Measurements from ENCODE around the gene FAR2.
"Not testable (repeated sequence)": the region's sequence is repeated elsewhere in the genome, so short reads cannot be mapped to it uniquely, and the experiment has no call there.

The FAR2 gene

GRCh38 chr12:29160230-29160629, 11.2 kb downstream of the FAR2 start:
- no peaks in the 10 kb centered on the region for H3K9me3 ChIP-seq (ENCODE audit: low read length)
- H3K36me3 ChIP-seq (ENCODE audit: insufficient read depth, low read length) = no peaks in the 10 kb centered on the region
- no peaks in the 10 kb centered on the region for H3K4me1 ChIP-seq (ENCODE audit: insufficient read depth, low read length)
- H2AFZ ChIP-seq (ENCODE audit: low read depth, low read length) = no peak overlapping the region
- no peak overlapping the region for H3K4me3 ChIP-seq (ENCODE audit: low read length)
- H3K27me3 ChIP-seq (ENCODE audit: insufficient read depth, low read length) = no peaks in the 10 kb centered on the region

GRCh38 chr12:29163146-29163545, 14.1 kb downstream of the FAR2 start:
- no peak overlapping the region for H3K4me3 ChIP-seq (ENCODE audit: low read length)
- no peak overlapping the region for H2AFZ ChIP-seq (ENCODE audit: low read depth, low read length)
- no peaks in the 10 kb centered on the region for H3K36me3 ChIP-seq (ENCODE audit: insufficient read depth, low read length)
- H3K9me3 ChIP-seq (ENCODE audit: low read length) = no peaks in the 10 kb centered on the region
- no peaks in the 10 kb centered on the region for H3K4me1 ChIP-seq (ENCODE audit: insufficient read depth, low read length)
- no peaks in the 10 kb centered on the region for H3K27me3 ChIP-seq (ENCODE audit: insufficient read depth, low read length)

GRCh38 chr12:29164477-29165393, 15.7 kb downstream of the FAR2 start:
- no peaks in the 10 kb centered on the region for H3K4me1 ChIP-seq (ENCODE audit: insufficient read depth, low read length)

GRCh38 chr12:29167445-29167844, 18.4 kb downstream of the FAR2 start:
- no peak overlapping the region for H3K4me3 ChIP-seq (ENCODE audit: low read length)
- peaks cover 3% of the 10 kb centered on the region for H3K9me3 ChIP-seq (ENCODE audit: low read length)
- no peaks in the 10 kb centered on the region for H3K4me1 ChIP-seq (ENCODE audit: insufficient read depth, low read length)
- H2AFZ ChIP-seq (ENCODE audit: low read depth, low read length) = no peak overlapping the region
- no peaks in the 10 kb centered on the region for H3K36me3 ChIP-seq (ENCODE audit: insufficient read depth, low read length)
- H3K27me3 ChIP-seq (ENCODE audit: insufficient read depth, low read length) = no peaks in the 10 kb centered on the region

More at GRCh38 chr12:29164477-29165393, 15.7 kb downstream of the FAR2 start:
- Histone ChIP-seq H3K4me3 (ENCODE audit: low read length) (no peak overlapping the region), H2AFZ (ENCODE audit: low read depth, low read length) (no peak overlapping the region), H3K9me3 (ENCODE audit: low read length) (no peaks in the 10 kb centered on the region), H3K36me3 (ENCODE audit: insufficient read depth, low read length) (no peaks in the 10 kb centered on the region), H3K27me3 (ENCODE audit: insufficient read depth, low read length) (no peaks in the 10 kb centered on the region)

- Histone ChIP-seq H3K4me3 (ENCODE audit: low read length) (no peak overlapping the region), H3K4me1 (ENCODE audit: insufficient read depth, low read length) (no peaks in the 10 kb centered on the region), H3K36me3 (ENCODE audit: insufficient read depth, low read length) (no peaks in the 10 kb centered on the region), H3K27me3 (ENCODE audit: insufficient read depth, low read length) (no peaks in the 10 kb centered on the region), H2AFZ (ENCODE audit: low read depth, low read length) (no peak overlapping the region), H3K9me3 (ENCODE audit: low read length) (peaks cover 3% of the 10 kb centered on the region)
These were observed 18.9 kb downstream of the FAR2 start for GRCh38 chr12:29167988-29168387.

GRCh38 chr12:29169978-29170377, 20.9 kb downstream of the FAR2 start:
- H2AFZ ChIP-seq (ENCODE audit: low read depth, low read length); H3K36me3 ChIP-seq (ENCODE audit: insufficient read depth, low read length); H3K4me3 ChIP-seq (ENCODE audit: low read length); H3K4me1 ChIP-seq (ENCODE audit: insufficient read depth, low read length); H3K27me3 ChIP-seq (ENCODE audit: insufficient read depth, low read length); H3K9me3 ChIP-seq (ENCODE audit: low read length): not testable (repeated sequence)

- not testable (repeated sequence) for H2AFZ ChIP-seq (ENCODE audit: low read depth, low read length); H3K9me3 ChIP-seq (ENCODE audit: low read length); H3K4me1 ChIP-seq (ENCODE audit: insufficient read depth, low read length); H3K4me3 ChIP-seq (ENCODE audit: low read length); H3K27me3 ChIP-seq (ENCODE audit: insufficient read depth, low read length); H3K36me3 ChIP-seq (ENCODE audit: insufficient read depth, low read length)
These were observed 21.5 kb downstream of the FAR2 start for GRCh38 chr12:29170478-29171084.

- no peak overlapping the region for H3K4me3 ChIP-seq (ENCODE audit: low read length)
- peaks cover 3% of the 10 kb centered on the region for H3K9me3 ChIP-seq (ENCODE audit: low read length)
- H3K36me3 ChIP-seq (ENCODE audit: insufficient read depth, low read length) = no peaks in the 10 kb centered on the region
These were observed 22.6 kb downstream of the FAR2 start for GRCh38 chr12:29171421-29172258.

GRCh38 chr12:29176941-29177340, 27.9 kb downstream of the FAR2 start:
- H2AFZ ChIP-seq (ENCODE audit: low read depth, low read length) = no peak overlapping the region
- H3K36me3 ChIP-seq (ENCODE audit: insufficient read depth, low read length) = no peaks in the 10 kb centered on the region
- H3K4me1 ChIP-seq (ENCODE audit: insufficient read depth, low read length) = peaks cover 4% of the 10 kb centered on the region
- H3K4me3 ChIP-seq (ENCODE audit: low read length) = no peak overlapping the region
- no peaks in the 10 kb centered on the region for H3K9me3 ChIP-seq (ENCODE audit: low read length)
- H3K27me3 ChIP-seq (ENCODE audit: insufficient read depth, low read length) = no peaks in the 10 kb centered on the region

More at GRCh38 chr12:29171421-29172258, 22.6 kb downstream of the FAR2 start:
- no peaks in the 10 kb centered on the region for H3K27me3 ChIP-seq (ENCODE audit: insufficient read depth, low read length)
- H3K4me1 ChIP-seq (ENCODE audit: insufficient read depth, low read length) = peaks cover 4% of the 10 kb centered on the region
- no peak overlapping the region for H2AFZ ChIP-seq (ENCODE audit: low read depth, low read length)

GRCh38 chr12:29182247-29182646, 33.2 kb downstream of the FAR2 start:
- not testable (repeated sequence) for H3K27me3 ChIP-seq (ENCODE audit: insufficient read depth, low read length); H2AFZ ChIP-seq (ENCODE audit: low read depth, low read length); H3K4me3 ChIP-seq (ENCODE audit: low read length); H3K4me1 ChIP-seq (ENCODE audit: insufficient read depth, low read length); H3K9me3 ChIP-seq (ENCODE audit: low read length); H3K36me3 ChIP-seq (ENCODE audit: insufficient read depth, low read length)

- H3K36me3 ChIP-seq (ENCODE audit: insufficient read depth, low read length) = no peaks in the 10 kb centered on the region
- no peak overlapping the region for H3K4me3 ChIP-seq (ENCODE audit: low read length)
- H3K4me1 ChIP-seq (ENCODE audit: insufficient read depth, low read length) = no peaks in the 10 kb centered on the region
- no peaks in the 10 kb centered on the region for H3K9me3 ChIP-seq (ENCODE audit: low read length)
- H2AFZ ChIP-seq (ENCODE audit: low read depth, low read length) = no peak overlapping the region
- H3K27me3 ChIP-seq (ENCODE audit: insufficient read depth, low read length) = no peaks in the 10 kb centered on the region
These were observed 38.7 kb downstream of the FAR2 start for GRCh38 chr12:29187756-29188155.

- Histone ChIP-seq H3K9me3 (ENCODE audit: low read length) (no peaks in the 10 kb centered on the region), H2AFZ (ENCODE audit: low read depth, low read length) (no peak overlapping the region), H3K4me3 (ENCODE audit: low read length) (no peak overlapping the region), H3K4me1 (ENCODE audit: insufficient read depth, low read length) (no peaks in the 10 kb centered on the region), H3K36me3 (ENCODE audit: insufficient read depth, low read length) (no peaks in the 10 kb centered on the region), H3K27me3 (ENCODE audit: insufficient read depth, low read length) (no peaks in the 10 kb centered on the region)
These were observed 42.3 kb downstream of the FAR2 start for GRCh38 chr12:29191267-29191850.

GRCh38 chr12:29198901-29199300, 49.8 kb downstream of the FAR2 start:
- H3K4me1 ChIP-seq (ENCODE audit: insufficient read depth, low read length) = no peaks in the 10 kb centered on the region
- H3K27me3 ChIP-seq (ENCODE audit: insufficient read depth, low read length) = no peaks in the 10 kb centered on the region
- no peak overlapping the region for H2AFZ ChIP-seq (ENCODE audit: low read depth, low read length)
- no peaks in the 10 kb centered on the region for H3K36me3 ChIP-seq (ENCODE audit: insufficient read depth, low read length)
- no peaks in the 10 kb centered on the region for H3K9me3 ChIP-seq (ENCODE audit: low read length)
- no peak overlapping the region for H3K4me3 ChIP-seq (ENCODE audit: low read length)
